Prostate gland (tissue), 2 donors: Measurements from ENCODE around the gene LMCD1.

Experiments
- POLR2AphosphoS5 ChIP-seq: sonication (generic); formaldehyde crosslinking; IDR thresholded peaks from one replicate; pipeline ENCODE4 v1.6.1; 2017; ENCODE audit warnings: antibody characterized with exemption
- TF ChIP-seq, protein P1 (sequence below), 4 experiments: fragments of 200-600 bp in 2 of 4; fragments of 450-650 bp in 2 of 4; sonication (generic) in 2 of 4; IDR thresholded peaks; 1 replicate in 3 of 4; 2 replicates in 1 of 4; pipeline ENCODE4 v1.5.1; 2016 to 2019; ENCODE audit warnings: antibody characterized with exemption in 4 of 4, mild to moderate bottlenecking in 2 of 4, moderate library complexity in 2 of 4

DNA sequence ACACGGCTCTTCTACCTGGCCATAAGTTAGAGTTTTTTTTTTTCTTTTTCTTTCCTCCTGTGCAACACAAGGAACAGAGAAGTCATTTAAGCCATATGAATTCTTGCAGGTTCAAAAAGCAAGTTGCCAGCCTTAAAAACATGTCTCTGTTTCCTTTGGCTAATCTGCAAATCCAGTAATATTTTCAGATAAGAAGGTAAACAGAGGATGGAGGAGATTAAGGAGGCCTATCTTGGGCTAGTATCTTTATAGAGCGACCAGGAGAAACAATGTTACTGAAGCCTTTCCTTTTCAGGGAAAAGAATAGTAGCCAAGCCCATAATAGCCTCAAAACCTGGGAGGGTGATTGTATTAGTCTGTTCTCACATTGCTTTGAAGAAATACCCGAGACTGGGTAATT, 20.9 kb upstream of the LMCD1 start:
- TF ChIP-seq, protein P1, sequence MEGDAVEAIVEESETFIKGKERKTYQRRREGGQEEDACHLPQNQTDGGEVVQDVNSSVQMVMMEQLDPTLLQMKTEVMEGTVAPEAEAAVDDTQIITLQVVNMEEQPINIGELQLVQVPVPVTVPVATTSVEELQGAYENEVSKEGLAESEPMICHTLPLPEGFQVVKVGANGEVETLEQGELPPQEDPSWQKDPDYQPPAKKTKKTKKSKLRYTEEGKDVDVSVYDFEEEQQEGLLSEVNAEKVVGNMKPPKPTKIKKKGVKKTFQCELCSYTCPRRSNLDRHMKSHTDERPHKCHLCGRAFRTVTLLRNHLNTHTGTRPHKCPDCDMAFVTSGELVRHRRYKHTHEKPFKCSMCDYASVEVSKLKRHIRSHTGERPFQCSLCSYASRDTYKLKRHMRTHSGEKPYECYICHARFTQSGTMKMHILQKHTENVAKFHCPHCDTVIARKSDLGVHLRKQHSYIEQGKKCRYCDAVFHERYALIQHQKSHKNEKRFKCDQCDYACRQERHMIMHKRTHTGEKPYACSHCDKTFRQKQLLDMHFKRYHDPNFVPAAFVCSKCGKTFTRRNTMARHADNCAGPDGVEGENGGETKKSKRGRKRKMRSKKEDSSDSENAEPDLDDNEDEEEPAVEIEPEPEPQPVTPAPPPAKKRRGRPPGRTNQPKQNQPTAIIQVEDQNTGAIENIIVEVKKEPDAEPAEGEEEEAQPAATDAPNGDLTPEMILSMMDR (IDR thresholded peaks at IDR 0.05), result no peak
- peak; percentile 46 for TF ChIP-seq POLR2AphosphoS5
